Smooth muscle cell (in vitro differentiated cells): ENCODE measurements around the gene LRMDA. TPM values are rescaled to one million over a fixed set of nuclear protein-coding genes. Genes with fewer than 3 reads are reported as not detected.

Source experiments
- DNase-seq: peaks from one replicate; lab custom pipeline; 2025; ENCODE audit not compliant: unreplicated experiment; lab: John Stamatoyannopoulos, UW
- H2AFZ ChIP-seq: fragments of 200-600 bp; sonication (generic); 2 replicates; pipeline ENCODE4 v1.6.0; 2016; ENCODE audit warnings: antibody characterized with exemption, low read depth, mild to moderate bottlenecking
- H3F3A ChIP-seq: fragments of 200-600 bp; sonication (generic); 2 replicates; pipeline ENCODE4 v1.6.0; 2017; ENCODE audit warnings: antibody characterized with exemption, low read depth
- H3K27ac ChIP-seq: fragments of 200-600 bp; sonication (generic); 2 replicates; pipeline ENCODE4 v1.5.1; 2016; ENCODE audit warnings: low read depth, mild to moderate bottlenecking
- H3K27me3 ChIP-seq: fragments of 200-600 bp; sonication (generic); 2 replicates; pipeline ENCODE4 v1.6.1; 2016; ENCODE audit warnings: low read depth, mild to moderate bottlenecking
- H3K36me3 ChIP-seq: fragments of 200-600 bp; sonication (generic); 2 replicates; pipeline ENCODE4 v1.5.1; 2016; ENCODE audit warnings: low read depth
- H3K4me1 ChIP-seq: fragments of 200-600 bp; sonication (generic); 2 replicates; pipeline ENCODE4 v1.5.1; 2016; ENCODE audit warnings: low read depth
- H3K4me2 ChIP-seq: fragments of 200-600 bp; sonication (generic); 2 replicates; pipeline ENCODE4 v1.6.0; 2016; ENCODE audit warnings: mild to moderate bottlenecking
- H3K4me3 ChIP-seq: fragments of 200-600 bp; sonication (generic); 2 replicates; pipeline ENCODE4 v1.5.1; 2016; ENCODE audit warnings: mild to moderate bottlenecking
- H3K79me2 ChIP-seq: fragments of 200-600 bp; sonication (generic); 2 replicates; pipeline ENCODE4 v1.6.0; 2016; ENCODE audit warnings: low read depth, mild to moderate bottlenecking
- H3K9ac ChIP-seq: fragments of 200-600 bp; sonication (generic); 2 replicates; pipeline ENCODE4 v1.6.0; 2016; ENCODE audit warnings: low read depth
- H3K9me3 ChIP-seq: fragments of 200-600 bp; sonication (generic); replicated peaks from 2 replicates; pipeline ENCODE4 v1.5.1; 2016; ENCODE audit warnings: low read depth
- H4K20me1 ChIP-seq: fragments of 200-600 bp; sonication (generic); 2 replicates; pipeline ENCODE4 v1.6.0; 2016; ENCODE audit warnings: low read depth
- WGBS: methylation state at CpG from one replicate; pipeline ENCODE4 v1.1.7; 2016; ENCODE audit warnings: low lambda C conversion rate; 5-methylcytosine and 5-hydroxymethylcytosine counted together
- polyA plus RNA-seq: library from polyadenylated mRNA; unstranded; fragments of >200 nt; fragmentation: Nextera tagmentation; extraction: Ambion mirVana; gene quantifications from 2 replicates; pipeline ENCODE4 v1.2.1, GENCODE V29; 2016
- total RNA-seq: library from RNA; depleted of rRNA; stranded (reverse); fragments of >200 nt; gene quantifications from 2 replicates; pipeline ENCODE4 v1.2.3, GENCODE V29; 2014
- TF ChIP-seq, protein P1 (sequence below): fragments of 200-600 bp; sonication (generic); IDR thresholded peaks from 2 replicates; pipeline ENCODE4 v1.5.1; 2017; ENCODE audit warnings: borderline replicate concordance, mild to moderate bottlenecking, antibody characterized with exemption; ENCODE audit not compliant: insufficient read depth, poor library complexity, severe bottlenecking

LRMDA gene
- total and polyA plus RNA-seq, 2 experiments from 2014 or later, result 1.5 to 1.6 TPM

GRCh38 chr10:75962395-75963061 is 531.1 kb downstream of the LRMDA start:
- Histone ChIP-seq H3K9ac (no peak overlapping the region), H3F3A (no peaks in the 10 kb centered on the region), H3K27ac (no peak overlapping the region), H3K27me3 (no peaks in the 10 kb centered on the region), H2AFZ (no peak overlapping the region), H3K9me3 (no peaks in the 10 kb centered on the region), H3K36me3 (no peaks in the 10 kb centered on the region), H3K4me1 (no peaks in the 10 kb centered on the region), H3K4me2 (no peak overlapping the region), H4K20me1 (no peaks in the 10 kb centered on the region), H3K79me2 (no peaks in the 10 kb centered on the region), H3K4me3 (no peak overlapping the region)
- DNase-seq, result no peak
- whole genome bisulfite sequencing, result 94% methylated on average over 5 of the region's 5 CpGs
- TF ChIP-seq, protein P1, sequence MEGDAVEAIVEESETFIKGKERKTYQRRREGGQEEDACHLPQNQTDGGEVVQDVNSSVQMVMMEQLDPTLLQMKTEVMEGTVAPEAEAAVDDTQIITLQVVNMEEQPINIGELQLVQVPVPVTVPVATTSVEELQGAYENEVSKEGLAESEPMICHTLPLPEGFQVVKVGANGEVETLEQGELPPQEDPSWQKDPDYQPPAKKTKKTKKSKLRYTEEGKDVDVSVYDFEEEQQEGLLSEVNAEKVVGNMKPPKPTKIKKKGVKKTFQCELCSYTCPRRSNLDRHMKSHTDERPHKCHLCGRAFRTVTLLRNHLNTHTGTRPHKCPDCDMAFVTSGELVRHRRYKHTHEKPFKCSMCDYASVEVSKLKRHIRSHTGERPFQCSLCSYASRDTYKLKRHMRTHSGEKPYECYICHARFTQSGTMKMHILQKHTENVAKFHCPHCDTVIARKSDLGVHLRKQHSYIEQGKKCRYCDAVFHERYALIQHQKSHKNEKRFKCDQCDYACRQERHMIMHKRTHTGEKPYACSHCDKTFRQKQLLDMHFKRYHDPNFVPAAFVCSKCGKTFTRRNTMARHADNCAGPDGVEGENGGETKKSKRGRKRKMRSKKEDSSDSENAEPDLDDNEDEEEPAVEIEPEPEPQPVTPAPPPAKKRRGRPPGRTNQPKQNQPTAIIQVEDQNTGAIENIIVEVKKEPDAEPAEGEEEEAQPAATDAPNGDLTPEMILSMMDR, result no peak

- H3K79me2 ChIP-seq, result no peaks in the 10 kb centered on the region
- peaks cover 11% of the 10 kb centered on the region for H3F3A ChIP-seq
- no peaks in the 10 kb centered on the region for H3K9me3 ChIP-seq
- H3K9ac ChIP-seq, result no peak overlapping the region
- no peak overlapping the region for H3K27ac ChIP-seq
- no peak for DNase-seq
- H2AFZ ChIP-seq, result no peak overlapping the region
- no peak overlapping the region for H3K4me3 ChIP-seq
- H4K20me1 ChIP-seq, result no peaks in the 10 kb centered on the region
- TF ChIP-seq, protein P1, result no peak
- no peaks in the 10 kb centered on the region for H3K27me3 ChIP-seq
- WGBS, result 46% methylated on average over 7 of the region's 7 CpGs
- H3K4me2 ChIP-seq, result no peak overlapping the region
- H3K4me1 ChIP-seq, result peaks cover 4% of the 10 kb centered on the region
- H3K36me3 ChIP-seq, result no peaks in the 10 kb centered on the region
Observed at GRCh38 chr10:75967491-75967890, 536.1 kb downstream of the LRMDA start.

GRCh38 chr10:75969031-75969430 is 537.6 kb downstream of the LRMDA start:
- WGBS, result 49% methylated on average over 2 of the region's 2 CpGs
- H3K4me1 ChIP-seq, result peaks cover 7% of the 10 kb centered on the region
- no peak for DNase-seq
- TF ChIP-seq, protein P1, result no peak
- H4K20me1 ChIP-seq, result no peaks in the 10 kb centered on the region
- H3F3A ChIP-seq, result peaks cover 14% of the 10 kb centered on the region
- no peak overlapping the region for H3K4me3 ChIP-seq
- no peak overlapping the region for H3K9ac ChIP-seq
- H3K36me3 ChIP-seq, result no peaks in the 10 kb centered on the region
- H3K4me2 ChIP-seq, result no peak overlapping the region
- H3K9me3 ChIP-seq, result no peaks in the 10 kb centered on the region
- H3K27ac ChIP-seq, result no peak overlapping the region
- H3K27me3 ChIP-seq, result no peaks in the 10 kb centered on the region
- H3K79me2 ChIP-seq, result no peaks in the 10 kb centered on the region
- H2AFZ ChIP-seq, result no peak overlapping the region
